ENCODE measurements around the gene SMARCB1. TPM values are rescaled to one million over a fixed set of nuclear protein-coding genes. Genes with fewer than 3 reads are reported as not detected.

Gene SMARCB1
- total RNA-seq, 1 experiment from 2014 or later = 136 TPM

DNA sequence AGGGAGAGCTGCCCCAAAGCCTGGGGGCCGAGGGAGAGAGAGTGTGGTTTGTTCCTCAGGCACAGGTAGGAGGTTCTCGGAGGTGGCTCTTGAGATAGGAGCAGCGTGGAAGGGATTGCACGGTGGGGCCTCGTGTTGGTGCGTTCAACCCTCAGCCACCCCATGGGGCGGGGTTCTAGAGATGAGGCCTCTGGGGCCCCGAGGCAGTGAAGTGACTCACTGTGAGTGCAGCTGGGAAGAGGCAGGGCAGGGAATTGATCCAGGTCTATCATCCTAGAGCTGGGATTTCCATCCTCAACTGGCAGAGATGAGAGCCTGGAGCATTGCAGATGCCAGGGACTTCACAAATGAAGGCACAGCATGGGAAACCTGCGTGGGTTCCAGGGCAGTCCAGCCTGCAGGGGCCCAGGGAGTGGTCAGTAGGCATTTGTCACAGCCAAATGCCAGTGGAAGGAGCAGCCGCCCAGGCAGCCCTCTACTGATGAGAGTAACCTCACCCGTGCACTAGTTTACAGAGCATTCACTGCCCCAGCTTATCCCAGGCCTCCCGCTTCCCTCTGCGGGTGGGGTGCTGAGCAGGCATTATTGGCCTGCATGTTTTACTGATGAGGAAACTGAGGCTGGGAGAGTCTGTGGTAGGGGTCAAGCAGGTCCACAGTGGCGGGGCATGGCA, 5.1 kb upstream of the SMARCB1 start:
- Histone ChIP-seq H4K8ac (replicated peaks; ENCODE audit: insufficient read length, low read depth, low read length) (no peak overlapping the region), H3T11ph (ENCODE audit: low read length) (no peak overlapping the region), H3K79me1 (ENCODE audit: insufficient read depth, low read depth, low read length, poor library complexity, severe bottlenecking) (no peaks in the 10 kb centered on the region), H3K4me1 (ENCODE audit: insufficient read depth, low read length) (no peaks in the 10 kb centered on the region), H3K9ac (ENCODE audit: extremely low read depth, insufficient read length, low read length) (no peak overlapping the region), H3K27me3 (ENCODE audit: insufficient read depth, low read length) (no peaks in the 10 kb centered on the region), H2AFZ (ENCODE audit: low read length) (no peak overlapping the region), H3K27ac (ENCODE audit: insufficient read length, low read depth, low read length) (no peak overlapping the region), H3K4me2 (ENCODE audit: insufficient read depth, insufficient read length, low read length) (no peak overlapping the region), H3K56ac (ENCODE audit: insufficient read length, low read depth, low read length) (no peak overlapping the region), H2AK5ac (ENCODE audit: insufficient read length, low read length) (no peak overlapping the region), H3K79me2 (ENCODE audit: insufficient read depth, low read length) (no peaks in the 10 kb centered on the region), H3K4ac (ENCODE audit: low read depth, low read length) (no peak overlapping the region), H4K5ac (ENCODE audit: insufficient read length, low read depth, low read length) (no peak overlapping the region), H3K23ac (ENCODE audit: insufficient read length, low read depth, low read length) (no peak overlapping the region), H3K14ac (ENCODE audit: insufficient read depth, low read length) (no peak overlapping the region; the same call in 1 of the 2 replicates), H2BK12ac (ENCODE audit: insufficient read length, low read depth, low read length) (no peak overlapping the region), H2BK5ac (ENCODE audit: insufficient read length, low read length) (no peak overlapping the region), H3K18ac (ENCODE audit: insufficient read length, low read depth, low read length) (no peak overlapping the region), H3K9me3 (ENCODE audit: control insufficient read depth, low read depth, low read length) (no peaks in the 10 kb centered on the region), H4K20me1 (ENCODE audit: control insufficient read depth, insufficient read depth, insufficient read length) (no peaks in the 10 kb centered on the region), H2BK15ac (ENCODE audit: low read depth, low read length) (no peak overlapping the region), H3K23me2 (ENCODE audit: insufficient read length, low read depth, low read length, poor library complexity, severe bottlenecking) (peaks cover 2% of the 10 kb centered on the region), H2BK20ac (ENCODE audit: low read depth, low read length, poor library complexity, severe bottlenecking) (no peak overlapping the region), H2BK120ac (ENCODE audit: low read depth, low read length, poor library complexity, severe bottlenecking) (no peak overlapping the region), H4K91ac (ENCODE audit: insufficient read length, low read depth, low read length) (no peak overlapping the region)
- no peak overlapping the region; a peak in 1 of 5 replicates for H3K4me3 Mint-ChIP-seq
- TF ChIP-seq, protein P1, sequence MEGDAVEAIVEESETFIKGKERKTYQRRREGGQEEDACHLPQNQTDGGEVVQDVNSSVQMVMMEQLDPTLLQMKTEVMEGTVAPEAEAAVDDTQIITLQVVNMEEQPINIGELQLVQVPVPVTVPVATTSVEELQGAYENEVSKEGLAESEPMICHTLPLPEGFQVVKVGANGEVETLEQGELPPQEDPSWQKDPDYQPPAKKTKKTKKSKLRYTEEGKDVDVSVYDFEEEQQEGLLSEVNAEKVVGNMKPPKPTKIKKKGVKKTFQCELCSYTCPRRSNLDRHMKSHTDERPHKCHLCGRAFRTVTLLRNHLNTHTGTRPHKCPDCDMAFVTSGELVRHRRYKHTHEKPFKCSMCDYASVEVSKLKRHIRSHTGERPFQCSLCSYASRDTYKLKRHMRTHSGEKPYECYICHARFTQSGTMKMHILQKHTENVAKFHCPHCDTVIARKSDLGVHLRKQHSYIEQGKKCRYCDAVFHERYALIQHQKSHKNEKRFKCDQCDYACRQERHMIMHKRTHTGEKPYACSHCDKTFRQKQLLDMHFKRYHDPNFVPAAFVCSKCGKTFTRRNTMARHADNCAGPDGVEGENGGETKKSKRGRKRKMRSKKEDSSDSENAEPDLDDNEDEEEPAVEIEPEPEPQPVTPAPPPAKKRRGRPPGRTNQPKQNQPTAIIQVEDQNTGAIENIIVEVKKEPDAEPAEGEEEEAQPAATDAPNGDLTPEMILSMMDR (conservative IDR thresholded peaks at IDR 0.05) = no peak
- no peak for DNase-seq
- no peaks in the 10 kb centered on the region for H3K9me3 Mint-ChIP-seq
- H3K36me3 Mint-ChIP-seq (ENCODE audit: insufficient read depth in 1 of 3, low read depth in 3 of 3) = no peaks in the 10 kb centered on the region
- peak overlapping the region in 1 of 3 experiments; percentile 27; a peak in 2 of 7 replicates for H3K27ac Mint-ChIP-seq
- no peaks in the 10 kb centered on the region for H3K27me3 Mint-ChIP-seq (ENCODE audit: low read depth)
- peaks cover 8 to 11% of the 10 kb centered on the region in 2 experiments for H3K4me1 Mint-ChIP-seq
- WGBS (ENCODE audit: extremely low coverage, insufficient read length, low lambda C conversion rate) = no CpG with 5 or more reads among the region's 14 CpGs
